ENCODE data around the gene TEX2. TPM values are rescaled to one million over a fixed set of nuclear protein-coding genes. Genes with fewer than 3 reads are reported as not detected.
A peak's percentile ranks its signal among the peaks of the same experiment; 100 is the strongest.

Gene TEX2
- total and polyA plus RNA-seq, 2 of the 13 experiments (the other 11 are each of a cell fraction or from before 2014, with no cell fraction given), result 21.4 to 37.7 TPM

- TF ChIP-seq SETDB1 (CRISPR knock-in tag; IDR thresholded peaks at IDR 0.05; ENCODE audit: borderline replicate concordance), result no peak
- TF ChIP-seq CSRNP2 (CRISPR knock-in tag; conservative IDR thresholded peaks at IDR 0.05; ENCODE audit: low read depth), result no peak
- 0 out of 2 replicates have a peak, but pooled peaks have one; percentile 26 for TF ChIP-seq ZBED4 (CRISPR knock-in tag; IDR thresholded peaks at IDR 0.05; ENCODE audit: borderline replicate concordance)
- no peak for TF ChIP-seq SP4 (CRISPR knock-in tag; IDR thresholded peaks at IDR 0.05)
- no peak for TF ChIP-seq CHCHD3 (CRISPR knock-in tag; IDR thresholded peaks at IDR 0.05)
- TF ChIP-seq CAMTA2 (CRISPR knock-in tag; IDR thresholded peaks at IDR 0.05; ENCODE audit: borderline replicate concordance), result no peak
- peak; percentile 79 for TF ChIP-seq TEAD3 (CRISPR knock-in tag; optimal IDR thresholded peaks at IDR 0.05; ENCODE audit: borderline replicate concordance)
- no peak for TF ChIP-seq ZBTB7B (CRISPR knock-in tag; IDR thresholded peaks at IDR 0.05)
- peak; percentile 87; the same call in 1 of the 2 replicates for TF ChIP-seq HOXA3 (CRISPR knock-in tag; IDR thresholded peaks at IDR 0.05)
- no peak for TF ChIP-seq HNRNPH1 (optimal IDR thresholded peaks at IDR 0.05; ENCODE audit: low read depth, low read length)
- no peak; the same call in 1 of the 2 replicates for TF ChIP-seq NAIF1 (CRISPR knock-in tag; IDR thresholded peaks at IDR 0.05; ENCODE audit: borderline replicate concordance)
- TF ChIP-seq FOSL1 (CRISPR knock-in tag; IDR thresholded peaks at IDR 0.05; ENCODE audit: borderline replicate concordance), result peak; percentile 31; the same call in 1 of the 2 replicates
- TF ChIP-seq MNT (IDR thresholded peaks at IDR 0.05), result no peak
- peak; percentile 96 for TF ChIP-seq ZNF770 (CRISPR knock-in tag; IDR thresholded peaks at IDR 0.05)
- TF ChIP-seq ZNF546 (CRISPR knock-in tag; conservative IDR thresholded peaks at IDR 0.05), result 0 out of 2 replicates have a peak, but pooled peaks have one; percentile 51
- TF ChIP-seq ZNF264 (CRISPR knock-in tag; IDR thresholded peaks at IDR 0.05), result peak; percentile 82
- no peak for TF ChIP-seq MTF2 (CRISPR knock-in tag; IDR thresholded peaks at IDR 0.05; ENCODE audit: borderline replicate concordance)
- TF ChIP-seq SAP130 (CRISPR knock-in tag; IDR thresholded peaks at IDR 0.05; ENCODE audit: low read depth), result peak; percentile 85
- TF ChIP-seq KLF9 (CRISPR knock-in tag; IDR thresholded peaks at IDR 0.05; ENCODE audit: low read depth), result no peak
- TF ChIP-seq NPAS2 (CRISPR knock-in tag; IDR thresholded peaks at IDR 0.05; ENCODE audit: borderline replicate concordance), result no peak
- no peak for TF ChIP-seq ZNF549 (CRISPR knock-in tag; IDR thresholded peaks at IDR 0.05)
These were observed 75.8 kb downstream of the TEX2 start (continued) for GRCh38 chr17:64187093-64187895.

Data from HepG2 (cell line).